ENCODE data around the gene CERS6. TPM values are rescaled to one million over a fixed set of nuclear protein-coding genes. Genes with fewer than 3 reads are reported as not detected.

CERS6 gene
- polyA plus RNA-seq, 3 donors, result 7.6 to 17.7 (median 15.6) TPM

GRCh38 chr2:168583710-168584521 lies 127.8 kb downstream of the CERS6 start:
- peaks cover 33% of the 10 kb centered on the region for H3K4me1 Mint-ChIP-seq
- intact Hi-C loops (cut with micrococcal nuclease), result no loop called here
- peaks cover 0 to 8% (median 0%) of the 10 kb centered on the region in 7 donors for H3K9me3 Mint-ChIP-seq
- peak overlapping the region in 1 of 2 donors; percentile 24 for H3K27ac ChIP-seq (ENCODE audit: low read depth in 1 of 2, low read length in 2 of 2)
- H4K20me1 ChIP-seq (ENCODE audit: insufficient read depth, low read length), result peaks cover 12% of the 10 kb centered on the region
- peaks cover 7% of the 10 kb centered on the region in 2 donors for H3K4me1 ChIP-seq (ENCODE audit: control insufficient read depth in 1 of 2, insufficient read depth in 2 of 2, low read length in 2 of 2)
- no peaks in the 10 kb centered on the region for H3K27me3 ChIP-seq (ENCODE audit: control insufficient read depth in 2 of 2, insufficient read depth in 2 of 2, low read length in 2 of 2)
- H2AFZ ChIP-seq (ENCODE audit: insufficient read depth, low read depth, low read length, poor library complexity, severe bottlenecking), result no peak overlapping the region
- no peak overlapping the region for H3K27ac Mint-ChIP-seq
- H3K27me3 Mint-ChIP-seq (ENCODE audit: low read depth in 3 of 3), result peaks cover 0 to 1% (median 0%) of the 10 kb centered on the region in 3 donors
- peaks cover 78% of the 10 kb centered on the region for H3K79me2 ChIP-seq (ENCODE audit: insufficient read depth, low read length)
- TF ChIP-seq CTCF (IDR thresholded peaks at IDR 0.05), result no peak
- no peaks in the 10 kb centered on the region for H3K9me3 ChIP-seq (replicated peaks in 1 of 2; ENCODE audit: control insufficient read depth in 1 of 2, insufficient read depth in 1 of 2, low read length in 2 of 2)
- H3K4me3 ChIP-seq (replicated peaks in 1 of 3; ENCODE audit: low read depth in 2 of 3, low read length in 3 of 3), result no peak overlapping the region
- no peak overlapping the region for H3K4me2 ChIP-seq (replicated peaks; ENCODE audit: extremely low read depth, low read length, poor library complexity, severe bottlenecking)
- peaks cover 19 to 26% of the 10 kb centered on the region in 2 donors for H3K36me3 Mint-ChIP-seq
- DNase-seq, result no peak
- no peak overlapping the region for H3K9ac ChIP-seq (ENCODE audit: insufficient read depth, low read length, poor library complexity, severe bottlenecking)
- no peak overlapping the region for H3K4me3 Mint-ChIP-seq
- H3K36me3 ChIP-seq (replicated peaks in 1 of 2; ENCODE audit: control insufficient read depth in 1 of 2, insufficient read depth in 2 of 2, low read length in 2 of 2), result peaks cover 0 to 9% of the 10 kb centered on the region in 2 donors
- WGBS (ENCODE audit: insufficient coverage), result 100% methylated on average over 2 of the region's 5 CpGs

GRCh38 chr2:168584911-168585310 lies 128.8 kb downstream of the CERS6 start:
- peaks cover 0 to 8% (median 0%) of the 10 kb centered on the region in 7 donors for H3K9me3 Mint-ChIP-seq
- H3K27ac ChIP-seq (ENCODE audit: low read depth in 1 of 2, low read length in 2 of 2), result no peak overlapping the region
- H2AFZ ChIP-seq (ENCODE audit: insufficient read depth, low read depth, low read length, poor library complexity, severe bottlenecking), result no peak overlapping the region
- no peak for DNase-seq
- no peaks in the 10 kb centered on the region for H3K27me3 ChIP-seq (ENCODE audit: control insufficient read depth in 2 of 2, insufficient read depth in 2 of 2, low read length in 2 of 2)
- TF ChIP-seq CTCF (IDR thresholded peaks at IDR 0.05), result no peak
- no peaks in the 10 kb centered on the region for H3K9me3 ChIP-seq (replicated peaks in 1 of 2; ENCODE audit: control insufficient read depth in 1 of 2, insufficient read depth in 1 of 2, low read length in 2 of 2)
- peaks cover 7% of the 10 kb centered on the region in 2 donors for H3K4me1 ChIP-seq (ENCODE audit: control insufficient read depth in 1 of 2, insufficient read depth in 2 of 2, low read length in 2 of 2)
- H3K4me1 Mint-ChIP-seq, result peaks cover 33% of the 10 kb centered on the region
- H4K20me1 ChIP-seq (ENCODE audit: insufficient read depth, low read length), result peaks cover 8% of the 10 kb centered on the region
- H3K27me3 Mint-ChIP-seq (ENCODE audit: low read depth in 3 of 3), result no peaks in the 10 kb centered on the region
- H3K79me2 ChIP-seq (ENCODE audit: insufficient read depth, low read length), result peaks cover 78% of the 10 kb centered on the region
- H3K36me3 Mint-ChIP-seq, result peaks cover 14 to 21% of the 10 kb centered on the region in 2 donors
- H3K4me3 ChIP-seq (replicated peaks in 1 of 3; ENCODE audit: low read depth in 2 of 3, low read length in 3 of 3), result no peak overlapping the region
- no peak overlapping the region for H3K4me2 ChIP-seq (replicated peaks; ENCODE audit: extremely low read depth, low read length, poor library complexity, severe bottlenecking)
- H3K27ac Mint-ChIP-seq, result no peak overlapping the region
- H3K9ac ChIP-seq (ENCODE audit: insufficient read depth, low read length, poor library complexity, severe bottlenecking), result no peak overlapping the region
- H3K4me3 Mint-ChIP-seq, result no peak overlapping the region
- intact Hi-C loops (cut with micrococcal nuclease), result no loop called here
- peaks cover 0 to 4% of the 10 kb centered on the region in 2 donors for H3K36me3 ChIP-seq (replicated peaks in 1 of 2; ENCODE audit: control insufficient read depth in 1 of 2, insufficient read depth in 2 of 2, low read length in 2 of 2)
